HG03064 (cell line): ENCODE measurements around the gene GTSF1L.
A peak's percentile ranks its signal among the peaks of the same experiment; 100 is the strongest.

Experiments used
- ATAC-seq: cut with Tn5 transposase; IDR thresholded peaks from one replicate; pipeline ENCODE4 v1.9.1; 2021; ENCODE audit warnings: low read depth; ENCODE audit not compliant: unreplicated experiment

GTSF1L gene

DNA sequence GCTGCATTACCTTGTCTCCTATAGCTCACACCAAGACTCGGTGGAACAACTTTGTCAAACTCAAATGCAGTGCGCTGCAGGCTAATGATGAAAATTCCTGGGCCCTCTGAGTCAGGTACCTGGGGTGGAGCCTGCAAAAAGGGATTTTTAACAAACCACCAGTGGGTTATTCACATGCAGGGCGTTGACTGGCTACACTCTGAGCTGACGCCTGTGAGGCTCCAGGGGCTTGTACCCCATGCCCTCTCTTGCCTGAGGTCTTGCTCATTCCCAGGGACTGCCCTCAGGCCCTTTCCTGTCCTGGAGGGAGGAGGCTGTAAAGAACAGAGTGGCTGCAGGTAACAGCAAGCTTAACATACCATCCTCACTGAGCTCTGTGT is 9.2 kb downstream of the GTSF1L start:
- ATAC-seq: no peak

DNA sequence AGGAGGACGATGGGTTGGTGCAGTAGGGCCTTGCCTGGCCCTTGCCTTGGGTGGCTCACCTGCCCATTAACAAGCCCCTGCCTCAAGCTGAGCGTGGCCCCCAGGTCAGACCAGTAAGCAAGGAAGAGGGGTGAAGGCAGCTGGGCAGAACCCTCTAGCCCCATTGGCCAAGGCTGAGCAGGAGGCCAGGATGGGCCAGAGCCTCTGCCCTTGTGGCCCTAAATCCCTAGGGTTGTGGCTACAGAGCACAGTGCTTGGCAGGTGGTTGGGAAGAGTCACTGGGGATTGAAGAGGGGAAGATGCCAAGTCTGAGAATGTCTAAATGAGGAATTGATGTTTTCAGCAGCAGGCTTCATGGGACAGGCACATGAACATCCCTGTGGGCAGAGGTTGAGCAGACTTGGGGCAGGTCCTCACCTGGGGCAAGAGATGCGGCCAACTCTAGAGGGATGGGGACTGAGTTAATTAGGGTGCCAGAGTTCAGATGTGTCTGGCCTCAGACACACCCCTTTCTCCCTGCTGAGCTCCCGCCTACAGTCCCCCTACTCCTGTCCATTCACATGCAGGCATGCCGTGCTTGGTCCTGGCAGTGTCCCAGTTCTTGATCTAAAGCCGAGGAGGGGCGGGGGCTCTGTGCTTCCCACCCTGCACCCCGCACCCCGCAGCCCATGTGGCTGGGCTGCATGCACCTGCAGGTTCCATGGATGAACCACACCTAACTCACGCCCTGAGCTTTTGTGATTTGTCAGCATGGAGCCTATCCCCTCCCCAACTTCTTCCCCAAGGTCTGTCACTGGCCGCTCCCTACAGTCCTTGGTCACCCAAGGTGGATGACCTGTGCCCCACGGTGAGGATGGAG is 9.8 kb downstream of the GTSF1L start:
- no peak for ATAC-seq

DNA sequence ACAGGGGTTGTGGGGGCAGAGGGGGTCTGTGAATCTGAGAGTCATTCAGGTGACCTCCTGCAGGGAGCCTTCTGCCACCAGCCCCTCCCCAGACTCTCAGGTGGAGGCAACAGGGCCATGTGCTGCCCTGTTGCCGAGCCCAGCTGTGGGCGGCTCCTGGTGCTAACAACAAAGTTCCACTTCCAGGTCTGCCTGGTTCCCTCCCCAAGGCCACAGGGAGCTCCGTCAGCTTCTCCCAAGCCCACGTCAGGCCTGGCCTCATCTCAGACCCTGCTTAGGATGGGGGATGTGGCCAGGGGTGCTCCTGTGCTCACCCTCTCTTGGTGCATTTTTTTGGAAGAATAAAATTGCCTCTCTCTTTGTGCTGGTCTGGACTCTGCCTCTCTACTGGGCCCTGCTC is 10.7 kb downstream of the GTSF1L start:
- no peak for ATAC-seq

GRCh38 chr20:43715511-43715910 is 11.3 kb downstream of the GTSF1L start:
- ATAC-seq: no peak

- ATAC-seq: no peak
These were observed 11.8 kb downstream of the GTSF1L start for GRCh38 chr20:43715044-43715443.

DNA sequence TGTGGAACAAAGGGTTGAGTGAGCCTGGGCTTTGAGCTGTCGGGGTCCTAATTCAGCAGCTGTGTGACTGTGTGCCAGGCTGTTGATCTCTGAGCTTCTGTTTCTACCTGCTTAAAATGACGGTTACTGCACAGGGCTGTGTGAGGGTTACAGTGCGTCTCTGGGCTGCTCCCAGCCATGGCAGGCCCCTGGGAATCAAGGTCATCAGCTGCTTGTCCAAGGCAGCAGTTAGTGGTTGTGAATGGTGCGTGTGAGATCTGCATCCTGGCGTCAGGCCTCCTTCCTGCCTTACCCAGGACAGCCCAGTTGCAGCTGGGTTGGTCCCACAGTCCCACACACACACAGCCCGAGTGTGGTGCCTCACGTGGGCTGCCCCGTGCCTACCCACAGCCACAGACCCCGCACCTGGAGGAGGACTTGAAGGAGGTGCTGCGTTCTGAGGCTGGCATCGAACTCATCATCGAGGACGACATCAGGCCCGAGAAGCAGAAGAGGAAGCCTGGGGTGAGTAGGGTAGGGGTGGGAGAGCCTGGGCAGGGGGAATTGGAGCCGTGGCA is 15.6 kb downstream of the GTSF1L start:
- ATAC-seq: no peak

DNA sequence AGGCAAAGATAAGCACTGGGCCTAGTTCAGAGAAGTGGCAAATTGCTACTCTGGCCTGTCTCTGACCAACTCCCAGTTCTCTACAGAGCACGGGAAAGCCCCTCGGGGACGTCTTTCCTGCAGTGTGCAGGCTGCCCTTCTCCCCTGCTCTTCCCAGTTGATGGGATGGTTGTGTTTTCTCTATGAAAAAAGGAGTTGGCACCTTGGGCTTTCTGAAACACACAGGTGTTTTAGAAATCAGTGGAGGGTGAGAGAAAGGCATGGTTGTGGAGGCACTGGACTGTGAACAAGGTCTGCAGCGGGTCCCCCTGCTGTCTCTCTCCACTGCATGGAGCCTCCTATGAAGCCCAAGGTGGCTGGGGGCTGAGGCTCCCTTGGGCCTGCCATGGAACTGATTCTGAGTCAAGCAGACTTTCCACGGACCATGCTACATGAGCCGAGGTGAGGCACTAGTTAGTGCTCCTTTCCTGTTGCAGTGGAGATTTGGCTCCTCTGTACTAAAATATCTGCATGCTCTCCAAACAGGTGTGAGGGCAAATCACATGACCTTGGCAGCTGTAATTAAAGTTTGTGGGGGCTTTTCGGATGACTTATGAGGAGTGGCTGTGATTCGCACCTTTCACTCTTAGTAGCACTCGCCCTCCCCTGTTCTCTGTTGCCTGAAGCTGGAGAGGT is 16.3 kb downstream of the GTSF1L start:
- ATAC-seq: peak; percentile 70

DNA sequence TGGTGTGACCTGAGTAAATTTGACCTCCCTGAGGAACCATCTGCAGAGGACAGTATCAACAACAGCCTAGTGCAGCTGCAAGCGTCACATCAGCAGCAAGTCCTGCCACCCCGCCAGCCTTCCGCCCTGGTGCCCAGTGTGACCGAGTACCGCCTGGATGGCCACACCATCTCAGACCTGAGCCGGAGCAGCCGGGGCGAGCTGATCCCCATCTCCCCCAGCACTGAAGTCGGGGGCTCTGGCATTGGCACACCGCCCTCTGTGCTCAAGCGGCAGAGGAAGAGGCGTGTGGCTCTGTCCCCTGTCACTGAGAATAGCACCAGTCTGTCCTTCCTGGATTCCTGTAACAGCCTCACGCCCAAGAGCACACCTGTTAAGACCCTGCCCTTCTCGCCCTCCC is 24.3 kb downstream of the GTSF1L start:
- no peak for ATAC-seq

DNA sequence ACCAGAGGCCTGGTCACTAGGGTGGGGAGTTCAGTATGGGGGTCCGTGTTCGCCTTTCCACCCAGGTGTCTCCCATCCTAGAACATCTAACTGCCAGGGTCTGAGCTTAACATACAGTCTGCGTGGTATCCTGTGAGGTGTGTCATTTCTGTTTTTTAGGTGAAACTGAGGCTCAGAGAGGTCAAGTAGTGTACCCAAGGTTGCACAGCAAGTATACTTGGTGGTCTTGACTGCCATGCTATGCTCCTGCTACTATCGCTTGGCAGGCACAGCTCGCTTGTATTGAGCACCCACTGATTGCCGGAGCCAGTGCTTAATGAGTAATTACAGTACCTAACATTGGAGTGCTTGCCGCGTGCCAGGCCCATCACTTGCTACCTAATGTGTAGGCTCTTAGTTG is 26.2 kb downstream of the GTSF1L start:
- no peak for ATAC-seq

GRCh38 chr20:43699941-43700565 is 26.7 kb downstream of the GTSF1L start:
- ATAC-seq: no peak

- ATAC-seq: no peak
These were observed 31.2 kb downstream of the GTSF1L start for GRCh38 chr20:43695571-43695970.

GRCh38 chr20:43694763-43695162 is 32.0 kb downstream of the GTSF1L start:
- no peak for ATAC-seq

DNA sequence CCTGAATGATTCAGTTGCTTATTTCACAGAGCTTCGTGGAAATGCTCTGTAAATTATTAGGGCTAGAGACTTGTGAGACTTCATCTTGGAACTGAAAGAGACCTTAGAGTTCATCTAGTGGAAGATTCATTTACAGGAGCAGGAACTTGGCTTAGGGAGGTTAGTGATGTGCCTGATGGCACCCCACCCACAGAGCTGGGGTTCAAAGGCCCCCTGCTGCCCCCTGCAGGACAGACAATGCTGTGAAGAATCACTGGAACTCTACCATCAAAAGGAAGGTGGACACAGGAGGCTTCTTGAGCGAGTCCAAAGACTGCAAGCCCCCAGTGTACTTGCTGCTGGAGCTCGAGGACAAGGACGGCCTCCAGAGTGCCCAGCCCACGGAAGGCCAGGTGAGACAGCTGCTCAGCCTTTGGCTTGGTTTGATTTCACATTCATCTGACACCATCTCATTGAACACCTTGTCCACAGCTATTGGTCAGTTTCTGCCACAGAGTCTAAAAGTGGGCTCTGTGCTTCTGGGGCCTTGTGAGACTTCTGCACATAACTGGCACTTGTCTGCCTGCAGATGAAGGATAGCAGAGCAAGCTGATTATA is 34.8 kb downstream of the GTSF1L start:
- ATAC-seq: no peak

DNA sequence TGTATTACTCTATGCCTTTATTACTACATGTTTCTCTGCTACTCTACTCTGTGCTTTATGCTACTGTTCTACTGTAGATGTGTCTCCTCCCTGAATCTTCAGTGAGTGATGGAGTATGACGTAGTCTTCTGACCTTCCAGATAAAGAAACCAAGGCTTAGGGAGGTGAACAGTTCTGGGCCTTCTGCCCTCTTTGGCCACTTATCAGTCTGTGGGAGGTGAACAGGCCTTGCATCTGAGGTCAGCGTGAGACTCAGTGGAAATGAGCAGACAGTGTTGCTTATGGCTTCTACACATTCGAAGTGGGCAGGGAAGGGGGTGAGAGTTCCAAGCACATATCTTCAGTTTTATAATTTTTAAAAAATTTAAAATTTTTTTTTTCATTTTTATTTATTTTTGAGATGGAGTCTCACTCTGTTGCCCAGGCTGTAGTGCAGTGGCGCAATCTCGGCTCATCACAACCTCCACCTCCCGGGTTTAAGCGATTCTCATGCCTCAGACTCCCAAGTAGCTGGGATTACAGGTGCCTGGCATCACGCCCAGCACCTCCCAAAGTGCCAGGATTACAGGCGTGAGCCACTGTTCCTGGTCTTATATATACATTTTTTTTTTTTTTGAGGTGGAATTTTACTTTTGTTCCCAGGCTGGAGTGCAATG is 35.7 kb downstream of the GTSF1L start:
- ATAC-seq: no peak

DNA sequence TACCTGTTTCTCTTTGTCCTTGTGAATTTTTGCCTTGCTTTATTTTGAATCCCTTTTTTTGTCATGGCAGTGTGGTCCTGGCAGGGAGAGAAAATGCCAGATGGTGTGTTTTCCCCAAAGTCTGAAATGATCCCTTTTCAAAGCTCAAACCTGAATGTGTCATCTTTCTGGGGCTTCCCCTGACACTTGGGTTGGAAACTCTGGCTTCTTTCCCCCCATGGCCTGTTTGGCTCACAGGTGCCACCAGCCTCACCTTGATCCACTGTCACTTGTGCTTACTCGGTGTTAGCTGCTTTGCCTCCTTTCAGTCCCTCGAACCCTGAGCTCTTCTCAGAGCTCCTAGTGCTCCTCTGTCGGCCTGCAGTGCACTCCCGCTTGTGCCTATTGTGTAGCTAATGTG is 37.6 kb downstream of the GTSF1L start:
- no peak for ATAC-seq

DNA sequence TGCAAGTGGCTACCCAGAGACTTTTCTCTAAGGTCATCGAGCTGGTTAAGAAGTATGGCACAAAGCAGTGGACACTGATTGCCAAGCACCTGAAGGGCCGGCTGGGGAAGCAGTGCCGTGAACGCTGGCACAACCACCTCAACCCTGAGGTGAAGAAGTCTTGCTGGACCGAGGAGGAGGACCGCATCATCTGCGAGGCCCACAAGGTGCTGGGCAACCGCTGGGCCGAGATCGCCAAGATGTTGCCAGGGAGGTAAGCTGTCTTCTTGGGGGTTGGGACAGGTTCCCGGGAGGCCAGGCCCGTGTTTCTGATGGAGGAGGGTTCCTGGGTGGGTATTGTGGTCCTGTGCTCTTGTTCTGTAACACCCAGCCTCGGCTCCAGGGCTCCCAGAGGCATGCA is 40.0 kb downstream of the GTSF1L start:
- no peak for ATAC-seq

DNA sequence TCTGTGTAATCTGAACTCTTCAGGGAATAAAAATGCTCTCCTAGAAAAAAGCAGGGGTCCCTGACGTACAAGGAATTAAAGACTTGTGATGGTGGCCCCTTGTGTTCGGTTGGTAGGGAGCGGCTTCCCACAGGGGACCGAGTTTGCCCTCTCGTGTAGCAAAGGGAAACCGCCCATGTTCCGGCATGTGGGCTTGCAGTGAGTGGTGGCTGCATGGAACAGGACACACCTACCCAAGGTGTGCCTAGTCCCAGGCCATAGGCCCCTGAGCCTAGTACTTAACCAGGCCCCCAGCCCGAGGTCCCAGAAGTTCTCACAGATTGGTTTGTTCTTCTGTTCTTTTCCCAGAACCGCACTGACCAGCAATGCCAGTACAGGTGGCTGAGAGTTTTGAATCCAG is 44.4 kb downstream of the GTSF1L start:
- peak; percentile 21 for ATAC-seq

DNA sequence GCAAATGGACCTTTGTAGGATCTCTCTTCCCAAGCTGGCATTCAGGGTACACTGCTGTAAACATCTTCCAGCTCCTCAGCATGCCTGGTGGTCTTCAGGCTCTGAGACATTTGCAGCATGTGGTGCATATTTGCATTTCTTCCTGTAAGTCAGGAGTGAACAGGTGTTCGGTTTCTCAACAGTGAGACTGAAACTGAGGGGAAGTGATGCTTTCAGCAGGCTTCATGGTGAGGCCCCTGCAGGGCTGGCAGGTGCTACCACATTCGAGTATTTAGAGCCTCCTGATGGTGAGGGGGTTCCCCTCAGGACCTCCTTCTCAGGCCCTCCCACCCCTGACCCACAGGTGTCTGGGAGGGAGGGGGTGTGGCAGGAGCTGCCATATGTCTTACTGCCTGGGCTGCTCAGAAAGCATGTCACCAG is 44.8 kb downstream of the GTSF1L start:
- ATAC-seq: peak; percentile 81

DNA sequence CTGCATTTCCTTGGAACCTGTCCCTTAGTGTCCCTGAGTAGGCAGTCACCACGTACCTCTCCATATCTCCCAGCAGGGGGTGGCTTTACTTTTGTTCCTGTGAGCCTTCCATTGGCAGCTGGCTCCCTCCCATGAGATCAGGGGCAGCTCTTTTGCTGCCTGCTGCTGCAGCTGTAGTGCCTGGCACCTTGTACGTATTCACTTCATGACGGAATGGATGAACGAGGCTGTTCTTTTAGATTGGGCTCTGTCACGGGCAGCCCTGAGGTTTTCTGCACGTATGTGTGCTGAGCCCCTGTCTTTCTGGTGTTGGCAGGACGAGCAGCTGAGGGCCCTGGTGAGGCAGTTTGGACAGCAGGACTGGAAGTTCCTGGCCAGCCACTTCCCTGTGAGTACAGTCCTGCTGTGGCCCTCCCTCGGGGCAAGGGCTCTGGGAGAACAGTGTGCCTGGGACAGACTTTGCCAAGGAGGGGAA is 45.3 kb downstream of the GTSF1L start:
- peak; percentile 18 for ATAC-seq

DNA sequence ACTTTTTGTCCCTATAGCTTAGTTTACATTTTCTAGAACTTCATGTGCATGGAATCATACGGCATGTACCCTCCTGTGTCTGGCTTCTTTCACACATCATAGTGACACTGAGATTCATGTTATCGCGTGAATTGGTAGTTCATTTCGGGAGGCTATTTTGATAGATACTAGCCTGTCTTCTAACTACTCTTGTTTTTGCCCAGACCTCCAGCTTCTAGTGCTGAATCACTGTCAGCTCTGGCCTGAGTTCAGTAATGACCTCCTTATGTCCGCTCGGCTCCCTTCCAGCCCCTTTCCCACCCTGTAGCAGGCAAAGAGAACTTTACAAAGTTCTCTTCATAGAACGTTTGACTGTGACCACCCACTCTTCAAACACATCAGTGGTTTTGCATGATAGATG is 45.8 kb downstream of the GTSF1L start:
- no peak for ATAC-seq
